Endometrial microvascular endothelial cells (primary cell): Measurements from ENCODE around the gene SPATS2L. TPM values are rescaled to one million over a fixed set of nuclear protein-coding genes. Genes with fewer than 3 reads are reported as not detected.

Experiments
- in situ Hi-C: cut with HindIII; loops from 2 replicates; pipeline ENCODE4 v1.10.0; 2017; ENCODE audit warnings: low sequenced_read_pairs, low pct_unique_long_range_greater_than_20kb; ENCODE audit errors: inconsistent ontology term
- total RNA-seq: library from RNA; depleted of rRNA; stranded (reverse); fragments of >200 nt; gene quantifications from one replicate; pipeline ENCODE4 v1.2.3, GENCODE V29; 2015; ENCODE audit errors: inconsistent ontology term

The SPATS2L gene, protein sequence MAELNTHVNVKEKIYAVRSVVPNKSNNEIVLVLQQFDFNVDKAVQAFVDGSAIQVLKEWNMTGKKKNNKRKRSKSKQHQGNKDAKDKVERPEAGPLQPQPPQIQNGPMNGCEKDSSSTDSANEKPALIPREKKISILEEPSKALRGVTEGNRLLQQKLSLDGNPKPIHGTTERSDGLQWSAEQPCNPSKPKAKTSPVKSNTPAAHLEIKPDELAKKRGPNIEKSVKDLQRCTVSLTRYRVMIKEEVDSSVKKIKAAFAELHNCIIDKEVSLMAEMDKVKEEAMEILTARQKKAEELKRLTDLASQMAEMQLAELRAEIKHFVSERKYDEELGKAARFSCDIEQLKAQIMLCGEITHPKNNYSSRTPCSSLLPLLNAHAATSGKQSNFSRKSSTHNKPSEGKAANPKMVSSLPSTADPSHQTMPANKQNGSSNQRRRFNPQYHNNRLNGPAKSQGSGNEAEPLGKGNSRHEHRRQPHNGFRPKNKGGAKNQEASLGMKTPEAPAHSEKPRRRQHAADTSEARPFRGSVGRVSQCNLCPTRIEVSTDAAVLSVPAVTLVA
- total RNA-seq = 85.7 TPM

DNA sequence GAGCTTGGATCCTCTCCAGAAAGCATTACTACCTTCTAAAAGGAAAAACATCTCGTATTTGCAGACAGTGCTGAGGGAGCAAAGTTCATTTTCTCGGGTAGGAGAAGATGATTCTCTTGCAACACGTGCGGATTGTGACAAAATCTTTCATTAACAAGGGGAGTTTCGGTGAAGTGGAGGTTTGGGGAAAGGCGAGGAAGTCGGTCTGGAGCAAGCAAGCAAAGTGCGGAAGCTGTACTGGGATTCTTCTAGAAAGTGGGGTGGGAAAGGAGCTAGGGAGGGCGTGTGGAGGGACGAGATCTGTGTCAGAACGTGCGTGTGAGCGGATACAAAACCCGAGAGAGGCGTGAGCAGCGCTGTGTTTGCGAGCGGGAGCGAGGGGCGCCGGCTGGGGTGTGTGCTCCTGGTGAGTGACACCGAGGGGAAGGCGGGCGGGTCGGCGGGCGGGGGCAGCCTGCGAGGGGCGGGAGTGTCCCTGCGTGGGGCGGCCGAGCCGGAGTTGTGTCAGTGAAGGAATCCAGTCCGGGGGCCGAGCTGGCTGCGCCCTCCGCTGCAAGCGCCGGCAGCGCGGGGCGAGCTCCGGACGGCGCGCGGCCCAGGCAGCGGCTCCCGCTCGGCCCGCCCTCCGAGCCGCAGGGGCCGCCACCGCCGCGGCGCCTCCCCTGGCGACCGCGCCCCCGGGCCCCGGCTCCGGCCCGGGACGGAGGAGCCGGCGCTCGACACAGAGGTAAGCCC lies at the start of gene SPATS2L:
Gene SPATS2L, plus strand, starts transcription at position 498 of the 735 bp plus-strand sequence. CDS start 82,552 bp downstream, outside the sequence.
- in situ Hi-C loops = no loop called here

DNA sequence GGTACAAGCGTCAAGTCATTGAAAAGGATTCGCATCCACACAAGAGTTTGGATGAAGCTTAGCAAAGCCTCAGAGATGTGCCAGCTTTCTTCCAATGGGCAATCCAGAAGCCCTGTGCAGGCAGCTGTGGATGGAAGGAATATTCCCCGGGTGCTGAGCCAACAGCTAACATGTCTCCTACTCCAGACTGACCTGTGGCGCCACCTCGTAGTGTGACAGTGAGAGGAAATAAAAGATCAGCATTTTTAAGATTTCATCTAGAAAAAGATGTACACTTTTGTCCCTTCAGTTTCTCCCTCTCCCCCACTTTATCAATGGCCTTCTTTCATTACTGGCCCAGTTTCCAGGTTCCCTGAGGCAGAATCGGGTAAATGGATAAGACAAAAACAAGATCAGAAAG lies 48.9 kb upstream of the SPATS2L start:
- in situ Hi-C loops = no loop called here

DNA sequence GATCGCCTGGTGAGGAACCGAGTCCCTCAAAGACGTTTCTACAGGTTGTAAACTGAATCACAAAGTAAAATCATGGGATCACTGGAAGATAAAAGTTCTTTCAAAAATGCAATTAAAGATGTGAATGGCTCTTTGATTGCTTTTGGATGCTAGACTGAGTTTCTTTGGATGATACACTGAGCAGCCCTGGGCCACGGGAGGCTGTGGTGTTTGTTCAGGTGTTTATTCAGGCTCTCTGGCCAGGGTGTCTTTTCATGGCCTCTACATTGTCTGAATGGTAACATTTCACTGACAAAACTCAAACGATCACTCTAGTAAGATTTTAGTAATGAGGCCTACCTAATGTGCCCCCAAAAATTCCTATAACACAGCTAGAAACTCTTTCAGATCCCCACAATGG lies 48.4 kb upstream of the SPATS2L start:
- in situ Hi-C loops = no loop called here

DNA sequence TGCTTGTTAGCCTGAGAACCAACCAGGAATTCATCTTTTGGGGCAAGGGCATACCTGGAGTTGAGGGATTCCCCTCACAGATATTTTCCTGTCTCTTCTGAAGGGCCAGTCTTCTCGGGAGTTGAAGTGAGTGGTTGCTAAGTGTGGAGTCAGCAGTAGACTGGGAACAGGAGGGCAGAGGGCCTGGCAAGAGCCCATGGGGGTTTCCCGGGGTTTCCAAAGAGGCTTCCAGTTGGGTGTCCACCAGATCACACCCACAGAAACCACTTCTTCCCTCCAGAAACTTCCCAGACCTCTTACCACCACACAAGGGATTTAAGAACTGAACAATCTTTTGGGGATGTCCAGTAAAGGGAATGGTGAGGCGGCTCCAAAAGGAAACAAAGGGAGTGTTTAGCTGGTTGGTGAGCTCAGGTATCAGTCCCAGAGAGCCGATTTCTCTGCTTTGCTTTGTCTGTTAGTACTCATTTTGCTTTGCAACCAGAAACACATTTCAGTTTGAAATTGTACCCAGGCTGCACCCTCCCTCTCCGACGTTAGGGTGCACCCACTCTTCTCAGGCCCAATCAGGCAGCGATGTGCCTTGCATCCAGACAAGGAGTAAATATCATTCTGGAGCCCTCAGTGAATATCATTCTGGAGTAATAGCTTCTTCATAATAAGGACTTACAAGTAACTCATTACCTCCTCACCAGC lies 47.5 kb upstream of the SPATS2L start:
- in situ Hi-C loops = no loop called here

DNA sequence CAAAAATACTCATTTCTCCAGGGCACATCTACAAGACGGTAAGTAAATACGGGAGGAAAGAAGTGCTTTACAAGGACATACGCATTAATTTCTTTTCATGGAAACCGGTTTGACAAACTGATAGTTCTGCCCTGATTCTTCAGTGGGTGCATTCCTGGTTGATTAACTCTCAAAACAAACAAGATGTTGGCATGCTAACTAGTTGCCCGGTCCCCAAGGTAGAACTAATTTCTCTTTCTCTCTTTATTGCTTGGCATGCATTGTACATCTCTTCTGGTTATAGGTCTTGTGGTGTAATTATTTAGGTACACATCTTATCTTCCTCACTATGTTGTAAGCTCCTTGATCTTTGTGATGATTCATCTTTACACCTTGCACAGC lies 46.9 kb upstream of the SPATS2L start:
- in situ Hi-C loops = no loop called here

DNA sequence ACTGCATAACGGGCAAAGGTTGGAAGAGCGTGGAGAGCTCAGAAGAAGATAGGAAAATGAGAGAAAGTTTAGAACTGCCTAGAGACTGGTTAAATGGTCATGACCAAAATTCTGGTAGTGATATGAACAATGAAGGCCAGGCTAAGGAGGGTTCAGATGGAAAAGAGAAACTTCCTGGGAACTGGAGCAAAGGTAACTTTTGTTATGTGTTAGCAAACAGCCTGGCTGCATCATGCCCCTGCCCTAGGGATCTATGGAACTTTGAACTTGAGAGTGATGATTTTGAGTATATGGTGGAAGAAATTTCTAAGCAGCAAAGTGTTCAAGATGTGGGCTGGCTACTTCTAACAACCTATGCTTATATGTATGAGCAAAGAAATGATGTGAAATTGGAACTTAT lies 44.4 kb upstream of the SPATS2L start:
- in situ Hi-C loops = no loop called here

DNA sequence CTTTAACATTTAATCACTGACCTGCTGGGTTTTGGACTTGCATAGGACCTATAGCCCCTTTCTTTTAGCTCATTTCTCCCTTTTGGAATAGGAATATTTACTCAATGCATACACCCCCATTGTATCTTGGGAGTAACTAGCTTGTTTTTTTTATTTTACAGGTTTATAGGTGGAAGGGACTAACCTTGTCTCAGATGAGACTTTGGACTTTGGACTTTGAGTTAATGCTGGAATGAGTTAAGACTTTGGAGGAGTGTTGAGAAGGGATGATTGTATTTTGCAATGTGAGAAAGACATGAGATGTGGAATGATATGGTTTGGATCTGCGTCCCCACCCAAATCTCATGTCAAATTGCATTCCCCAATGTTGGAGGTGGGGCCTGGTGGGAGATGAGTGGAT lies 43.2 kb upstream of the SPATS2L start:
- in situ Hi-C loops = no loop called here

DNA sequence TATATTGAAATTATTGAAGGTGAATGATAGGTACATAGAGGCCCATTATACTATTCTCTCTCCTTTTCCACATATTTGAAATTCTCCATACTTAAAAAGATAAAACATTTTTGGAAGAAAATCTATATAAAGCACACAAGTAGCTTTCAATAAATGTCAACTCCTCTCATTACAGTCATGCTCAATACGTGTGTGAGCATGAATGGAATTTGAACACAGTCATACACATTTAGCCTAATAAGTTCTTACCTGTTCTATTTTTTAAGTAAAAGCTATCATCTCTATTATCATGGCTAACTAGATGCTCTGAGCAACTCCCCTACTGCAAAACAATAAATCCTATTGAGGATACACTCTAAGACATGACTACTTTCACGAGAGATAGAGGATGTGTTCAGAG lies 41.9 kb upstream of the SPATS2L start:
- in situ Hi-C loops = no loop called here

DNA sequence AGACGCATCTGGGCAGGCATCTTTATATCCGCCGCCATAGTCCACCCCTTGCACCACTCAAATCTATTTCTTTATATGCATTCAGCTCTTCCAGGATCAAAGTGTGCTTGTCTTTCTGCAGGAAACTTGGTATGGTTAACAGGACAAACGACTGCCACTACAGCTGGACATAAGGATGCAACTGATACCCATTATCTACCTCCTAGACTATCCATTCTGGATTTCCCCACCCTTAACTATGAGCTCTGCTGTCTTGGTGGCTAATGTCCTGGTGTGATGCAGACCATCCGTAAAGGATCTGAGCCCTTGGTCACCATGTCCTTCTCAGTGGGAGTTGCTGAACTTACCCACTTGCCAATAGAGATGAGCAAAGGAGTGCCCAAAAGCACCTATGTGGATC lies 40.1 kb upstream of the SPATS2L start:
- in situ Hi-C loops = no loop called here

DNA sequence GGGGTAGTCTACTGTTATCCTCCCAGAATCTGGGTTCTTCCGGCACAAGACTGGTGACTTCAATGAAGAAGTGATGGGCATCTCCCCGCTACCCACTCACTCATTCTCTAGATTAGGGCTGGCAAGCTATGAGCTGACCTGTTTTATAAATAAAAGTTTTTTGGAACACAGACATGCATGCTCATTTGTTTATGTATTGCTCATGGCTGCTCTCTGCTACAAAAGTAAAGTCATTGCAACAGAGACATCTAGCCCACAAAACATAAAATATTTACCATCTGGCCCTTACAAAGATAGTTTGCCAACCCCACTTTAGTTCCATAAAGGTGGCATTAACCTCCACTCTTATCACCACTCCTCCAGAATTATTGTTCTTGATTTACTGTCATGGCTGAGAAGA lies 39.1 kb upstream of the SPATS2L start:
- in situ Hi-C loops = no loop called here

DNA sequence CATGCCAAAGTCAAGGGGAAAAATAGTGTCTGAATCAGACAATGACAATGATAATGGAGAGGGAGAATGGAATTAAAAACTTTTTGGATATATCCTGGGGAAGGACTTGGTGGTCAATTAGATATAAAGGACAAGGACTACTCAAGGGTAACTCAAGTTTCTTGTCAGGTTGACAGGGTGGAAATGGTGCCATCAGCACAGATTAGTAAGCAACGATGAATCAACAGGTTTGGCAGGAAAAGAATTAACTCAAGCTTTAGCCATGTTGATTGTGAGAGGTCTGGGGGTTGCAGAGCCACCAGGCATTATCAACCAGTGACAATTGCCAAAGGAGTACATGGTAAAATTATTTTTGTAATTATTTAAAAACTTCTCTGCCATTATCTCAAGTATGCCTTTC lies 35.8 kb upstream of the SPATS2L start:
- in situ Hi-C loops = no loop called here

DNA sequence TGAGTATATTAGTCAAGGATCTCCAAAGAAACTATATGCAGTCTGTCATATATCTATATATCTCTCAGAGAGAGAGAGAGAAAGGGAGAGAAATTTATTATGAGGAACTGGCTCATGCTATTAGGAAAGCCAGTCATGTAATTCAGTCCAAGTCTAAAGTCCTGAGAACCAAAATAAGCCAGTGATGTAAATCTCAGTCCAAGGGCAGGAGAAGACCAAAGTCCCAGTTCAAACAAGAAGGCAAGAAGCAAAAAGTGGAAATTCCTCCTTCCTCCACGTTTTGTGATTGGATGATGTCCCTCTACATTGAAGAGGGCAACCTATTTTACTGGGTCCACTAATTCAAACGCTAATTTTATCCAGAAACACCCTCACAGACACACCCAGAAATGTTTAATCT lies 34.2 kb upstream of the SPATS2L start:
- in situ Hi-C loops = no loop called here

DNA sequence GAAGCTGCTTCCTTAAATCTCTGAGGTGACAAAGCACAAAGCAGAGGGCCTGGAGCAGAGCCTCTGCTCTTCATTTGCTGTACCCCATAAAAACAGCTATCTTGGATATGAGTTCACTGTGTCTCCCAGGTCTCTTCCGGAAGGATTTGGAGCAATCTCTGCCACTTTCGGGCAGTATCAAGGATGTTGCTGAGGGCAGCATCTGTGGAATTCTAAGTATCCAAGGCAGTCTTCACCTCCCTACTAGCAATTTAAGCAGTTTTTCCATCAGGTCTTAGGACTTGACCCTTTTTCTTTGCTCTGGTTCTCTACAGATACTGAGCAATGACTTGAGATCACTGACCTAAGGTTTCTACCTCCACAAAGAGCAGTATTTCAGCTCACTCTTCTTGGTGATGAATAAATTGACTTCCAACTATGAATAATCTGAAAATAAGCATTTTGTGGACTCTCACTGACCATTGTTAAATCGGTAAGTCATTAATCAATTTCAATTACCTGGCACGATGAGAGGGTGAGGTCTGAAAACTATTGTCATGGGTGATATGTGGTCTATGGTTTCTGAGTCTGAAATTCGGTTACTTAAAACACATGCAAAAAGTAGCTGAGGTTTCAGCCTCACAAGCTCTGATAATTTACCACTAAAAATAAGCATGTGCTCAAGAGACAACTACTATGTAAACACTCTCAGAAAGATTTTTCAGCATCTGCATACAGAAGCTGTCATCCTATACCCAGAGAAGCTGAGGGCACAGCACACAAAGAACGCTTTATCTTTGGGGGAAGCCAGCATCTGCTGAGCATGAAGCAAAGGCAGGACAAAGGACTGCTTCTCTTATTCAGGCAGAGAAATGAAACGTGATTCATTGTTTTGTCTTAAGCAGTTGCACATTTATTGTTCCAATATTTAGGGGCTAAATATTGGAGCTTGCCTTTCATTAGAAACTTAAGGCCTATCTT lies 32.1 kb upstream of the SPATS2L start:
- in situ Hi-C loops = no loop called here

DNA sequence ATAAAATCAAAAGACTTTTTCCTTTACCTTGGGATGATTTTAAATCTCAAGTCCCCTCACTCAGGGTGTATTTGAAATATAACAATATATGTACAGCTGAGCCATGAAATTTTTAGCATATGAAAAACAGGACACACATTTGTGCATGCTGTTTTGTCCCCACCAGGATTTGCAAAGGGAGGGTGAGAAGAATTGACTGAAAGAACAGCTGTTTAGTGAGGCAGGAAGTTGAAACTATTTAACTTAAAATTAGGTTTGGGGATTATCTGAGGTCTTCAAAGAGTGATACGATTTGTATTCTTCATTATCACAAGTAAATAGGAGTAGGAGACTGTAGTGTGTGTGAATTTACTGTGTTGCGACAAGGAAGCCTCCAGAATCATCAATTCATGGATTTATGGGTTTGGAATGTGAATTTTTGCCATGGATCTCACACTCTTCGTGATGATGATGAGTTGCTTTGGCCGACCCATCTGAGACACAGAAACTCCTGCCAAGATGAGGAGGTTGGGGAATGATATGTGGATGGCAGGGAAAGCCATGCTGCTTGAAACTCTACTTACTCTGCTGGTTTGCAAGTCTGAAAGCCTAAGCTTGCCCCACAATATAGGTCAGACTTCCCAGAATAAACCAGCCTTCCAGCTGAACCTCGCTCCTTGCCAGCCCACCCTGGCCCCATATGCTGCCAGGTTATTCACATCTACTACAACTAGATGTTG lies 31.0 kb upstream of the SPATS2L start:
- in situ Hi-C loops = no loop called here

DNA sequence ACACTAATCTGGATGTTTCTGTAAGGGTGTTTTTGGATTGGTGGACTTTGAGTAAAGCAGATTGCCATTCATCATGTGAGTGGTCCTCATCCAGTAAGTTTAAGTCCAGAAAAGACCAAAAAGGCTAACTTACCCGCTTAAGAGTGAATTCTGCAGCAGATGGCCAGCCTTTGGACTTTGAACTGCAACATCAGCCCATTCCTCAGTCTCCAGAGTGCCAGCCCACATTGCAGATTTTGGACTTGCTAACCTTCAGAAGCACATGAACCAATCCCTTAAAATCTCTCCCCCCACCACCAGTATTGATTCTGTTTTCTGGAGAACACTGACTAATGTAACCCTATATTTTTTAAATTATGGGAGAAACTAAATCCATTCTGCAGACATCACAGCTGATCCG lies 30.0 kb upstream of the SPATS2L start:
- in situ Hi-C loops = no loop called here

DNA sequence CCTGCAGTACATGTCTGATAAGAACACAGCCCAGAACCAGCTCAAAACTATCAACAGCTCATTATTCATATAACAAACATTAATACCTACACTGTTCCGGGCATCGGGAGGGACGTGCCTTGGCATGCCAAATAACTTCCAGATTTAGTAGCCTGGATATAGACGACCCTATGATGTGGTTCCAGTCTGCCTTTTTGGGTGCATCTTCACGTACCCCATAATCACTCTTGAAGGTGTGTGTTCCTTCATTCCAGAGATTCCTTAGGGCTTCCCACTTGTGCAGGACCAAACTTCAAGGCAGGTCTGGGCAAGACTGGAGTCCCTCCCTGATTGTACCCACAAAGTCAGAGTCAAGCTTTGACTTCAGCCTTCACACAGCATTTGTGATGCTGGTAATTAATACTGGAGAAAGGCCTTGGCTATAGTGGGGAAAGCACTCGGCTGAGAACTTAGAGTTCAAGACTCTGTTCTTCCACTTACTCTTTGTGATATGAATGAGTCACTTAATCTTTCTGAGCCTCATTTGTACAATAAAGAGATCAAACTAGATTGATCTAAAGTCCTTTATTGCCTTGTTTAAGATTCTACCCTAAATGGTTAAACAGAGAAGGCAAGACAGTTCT lies 27.7 kb upstream of the SPATS2L start:
- in situ Hi-C loops = no loop called here

DNA sequence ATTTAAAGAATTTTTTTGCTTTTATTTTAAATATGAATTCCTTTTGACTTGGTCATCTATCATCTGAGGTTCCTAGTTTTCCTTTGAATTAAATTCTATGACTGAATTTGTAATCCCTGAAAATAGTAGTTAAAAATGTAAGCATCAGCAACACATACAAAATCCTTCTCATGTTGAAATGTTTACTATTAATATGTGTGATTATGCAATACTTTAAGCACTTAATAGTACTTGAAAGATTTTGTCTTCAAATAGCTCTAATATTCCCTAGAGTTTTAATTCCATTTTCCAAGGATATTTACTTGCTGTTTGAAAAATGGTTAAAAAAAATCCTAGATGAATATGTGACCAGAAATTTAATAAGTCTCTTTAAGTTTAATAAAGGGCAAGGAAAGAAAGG lies 26.6 kb upstream of the SPATS2L start:
- in situ Hi-C loops = no loop called here
